HUES64 (cell line): ENCODE data around the gene TRAPPC2L.

Experiments
- H3K27ac ChIP-seq: 2 replicates; pipeline ENCODE4 v1.7.0; 2013; ENCODE audit warnings: low read depth, low read length, inconsistent platforms
- H3K27me3 ChIP-seq: 2 replicates; pipeline ENCODE4 v1.6.1; 2013; ENCODE audit warnings: mild to moderate bottlenecking, low read length; ENCODE audit not compliant: insufficient read depth
- H3K36me3 ChIP-seq: 2 replicates; pipeline ENCODE4 v1.6.1; 2013; ENCODE audit warnings: mild to moderate bottlenecking, low read length; ENCODE audit not compliant: insufficient read depth
- H3K4me1 ChIP-seq: 2 replicates; pipeline ENCODE4 v1.6.1; 2013; ENCODE audit warnings: mild to moderate bottlenecking, low read length, moderate library complexity; ENCODE audit not compliant: insufficient read depth
- H3K4me3 ChIP-seq: 2 replicates; pipeline ENCODE4 v1.5.1; 2013; ENCODE audit warnings: mild to moderate bottlenecking, low read length, moderate library complexity
- H3K9ac ChIP-seq: 2 replicates; pipeline ENCODE4 v1.6.1; 2013; ENCODE audit warnings: mild to moderate bottlenecking, low read depth, low read length
- H3K9me3 ChIP-seq: 2 replicates; pipeline ENCODE4 v1.6.1; 2013; ENCODE audit warnings: low read depth, low read length; ENCODE audit not compliant: insufficient read depth
- WGBS: fragments of 150-250, 120-280 bp; methylation state at CpG from one replicate; pipeline ENCODE4 v1.1.7; 2013; ENCODE audit warnings: missing lambda C conversion rate; 5-methylcytosine and 5-hydroxymethylcytosine counted together

Gene TRAPPC2L

GRCh38 chr16:88900662-88901052 lies 43.7 kb downstream of the TRAPPC2L start:
- Histone ChIP-seq H3K4me3 (no peak overlapping the region), H3K9me3 (no peaks in the 10 kb centered on the region), H3K27me3 (no peaks in the 10 kb centered on the region), H3K4me1 (no peaks in the 10 kb centered on the region), H3K9ac (no peak overlapping the region), H3K27ac (no peak overlapping the region), H3K36me3 (no peaks in the 10 kb centered on the region)
- 93% methylated on average over 12 of the region's 12 CpGs for WGBS

DNA sequence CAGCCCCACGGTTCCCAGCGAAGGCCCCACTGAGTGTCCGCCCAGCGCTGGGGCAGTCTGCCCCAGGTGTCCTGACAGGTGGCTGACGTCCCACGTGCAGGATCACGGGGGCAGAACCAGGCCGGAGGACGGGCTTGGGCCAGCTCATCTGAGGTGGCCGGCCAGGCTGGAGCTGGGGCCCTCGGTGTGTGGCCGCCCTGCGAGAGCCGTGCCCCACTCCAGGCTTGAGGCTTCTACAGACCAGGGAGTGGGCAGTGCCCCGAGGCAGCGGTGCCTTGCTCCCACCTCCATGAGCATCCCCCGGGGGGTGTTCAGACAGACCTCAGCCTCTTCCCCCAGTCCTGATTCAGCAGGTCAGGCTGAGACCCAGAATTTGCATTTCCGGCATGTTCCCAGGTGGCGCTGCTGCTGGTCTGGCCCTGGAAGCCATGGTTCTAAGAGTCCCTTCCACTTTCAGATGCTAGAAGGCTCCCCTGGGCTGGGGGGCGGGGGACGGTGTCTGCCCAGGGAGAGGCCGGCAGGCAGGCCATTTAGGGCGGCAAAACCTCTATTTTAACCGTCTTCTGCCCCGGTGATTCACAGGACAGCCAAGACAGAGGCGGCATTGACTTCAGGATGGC lies 44.9 kb downstream of the TRAPPC2L start:
- Histone ChIP-seq H3K27ac (no peak overlapping the region), H3K36me3 (no peaks in the 10 kb centered on the region), H3K4me3 (no peak overlapping the region), H3K9ac (no peak overlapping the region), H3K9me3 (no peaks in the 10 kb centered on the region), H3K27me3 (no peaks in the 10 kb centered on the region), H3K4me1 (no peaks in the 10 kb centered on the region)
- WGBS = 72% methylated on average over 26 of the region's 26 CpGs

DNA sequence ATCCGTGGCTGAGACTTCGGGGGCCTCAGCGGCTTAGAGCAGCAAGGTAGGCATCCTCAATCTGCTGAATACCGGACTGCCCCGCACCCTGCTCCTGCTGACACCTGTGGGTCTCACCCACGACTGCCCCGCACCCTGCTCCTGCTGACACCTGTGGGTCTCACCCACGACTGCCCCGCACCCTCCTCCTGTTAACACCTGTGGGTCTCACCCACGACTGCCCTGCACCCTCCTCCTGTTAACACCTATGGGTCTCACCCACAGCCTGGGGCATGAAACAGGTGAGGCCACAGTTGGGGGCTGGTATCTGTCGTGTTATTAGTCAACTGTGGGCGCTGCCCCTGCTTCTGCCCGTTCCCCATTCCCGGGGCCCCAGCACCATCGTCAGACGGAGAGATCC lies 45.8 kb downstream of the TRAPPC2L start:
- H3K27ac ChIP-seq = no peak overlapping the region
- no peaks in the 10 kb centered on the region for H3K9me3 ChIP-seq
- H3K9ac ChIP-seq = no peak overlapping the region
- 94% methylated on average over 16 of the region's 16 CpGs for WGBS
- H3K27me3 ChIP-seq = no peaks in the 10 kb centered on the region
- H3K4me1 ChIP-seq = no peaks in the 10 kb centered on the region
- H3K4me3 ChIP-seq = no peak overlapping the region
- no peaks in the 10 kb centered on the region for H3K36me3 ChIP-seq

- WGBS = 85% methylated on average over 14 of the region's 14 CpGs
- H3K4me1 ChIP-seq = no peaks in the 10 kb centered on the region
- H3K4me3 ChIP-seq = no peak overlapping the region
- no peak overlapping the region for H3K9ac ChIP-seq
- H3K27ac ChIP-seq = no peak overlapping the region
- no peaks in the 10 kb centered on the region for H3K9me3 ChIP-seq
- no peaks in the 10 kb centered on the region for H3K27me3 ChIP-seq
- no peaks in the 10 kb centered on the region for H3K36me3 ChIP-seq
Measured at GRCh38 chr16:88903267-88903666, 46.3 kb downstream of the TRAPPC2L start.

DNA sequence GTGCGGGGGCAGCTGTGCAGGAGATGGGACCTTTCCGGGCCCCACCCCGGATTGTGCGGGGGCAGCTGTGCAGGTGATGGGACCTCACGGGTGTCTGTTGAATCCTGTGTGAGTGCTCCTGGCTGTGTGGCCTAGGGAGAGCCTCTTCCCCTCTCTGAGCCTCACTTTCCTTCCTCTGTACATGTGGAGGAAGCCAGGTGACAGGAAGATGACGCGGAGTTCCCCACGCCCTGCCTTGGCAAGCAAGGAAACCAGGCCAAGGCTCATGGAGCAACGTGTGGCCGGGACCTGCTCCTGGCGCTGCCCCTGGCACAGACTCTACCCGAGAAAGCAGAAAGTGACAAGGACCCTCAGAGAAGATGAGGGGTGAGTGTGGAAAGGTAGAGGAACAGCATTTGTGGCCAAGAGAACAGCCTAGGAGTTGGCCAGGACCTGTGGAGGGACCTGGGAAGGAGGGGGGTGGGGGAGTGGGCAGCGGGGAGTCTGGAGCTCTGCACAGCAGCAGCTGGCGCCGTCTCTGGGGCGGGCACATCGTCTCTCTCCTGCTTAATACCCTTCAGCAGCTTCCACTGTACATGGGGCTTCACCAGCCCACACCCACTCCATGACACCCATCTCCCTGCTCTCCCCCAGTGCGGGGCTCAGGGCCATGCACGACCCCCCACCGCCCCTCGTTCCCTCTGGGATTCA lies 47.9 kb downstream of the TRAPPC2L start:
- Histone ChIP-seq H3K9ac (no peak overlapping the region), H3K27ac (no peak overlapping the region), H3K4me1 (no peaks in the 10 kb centered on the region), H3K36me3 (no peaks in the 10 kb centered on the region), H3K27me3 (no peaks in the 10 kb centered on the region), H3K9me3 (no peaks in the 10 kb centered on the region), H3K4me3 (no peak overlapping the region)
- WGBS = 92% methylated on average over 21 of the region's 21 CpGs

- WGBS = 49% methylated on average over 8 of the region's 13 CpGs
- Histone ChIP-seq H3K4me3 (no peak overlapping the region), H3K4me1 (no peaks in the 10 kb centered on the region), H3K9ac (no peak overlapping the region), H3K27ac (no peak overlapping the region), H3K9me3 (no peaks in the 10 kb centered on the region), H3K27me3 (no peaks in the 10 kb centered on the region), H3K36me3 (no peaks in the 10 kb centered on the region)
Measured at GRCh38 chr16:88905563-88905962, 48.6 kb downstream of the TRAPPC2L start.

- Histone ChIP-seq H3K27ac (no peak overlapping the region), H3K9me3 (no peaks in the 10 kb centered on the region), H3K36me3 (no peaks in the 10 kb centered on the region), H3K9ac (no peak overlapping the region), H3K4me1 (no peaks in the 10 kb centered on the region), H3K27me3 (no peaks in the 10 kb centered on the region), H3K4me3 (no peak overlapping the region)
- 87% methylated on average over 16 of the region's 16 CpGs for WGBS
Measured at GRCh38 chr16:88906020-88906419, 49.1 kb downstream of the TRAPPC2L start.

- Histone ChIP-seq H3K36me3 (no peaks in the 10 kb centered on the region), H3K27ac (no peak overlapping the region), H3K4me3 (no peak overlapping the region), H3K9ac (no peak overlapping the region), H3K27me3 (no peaks in the 10 kb centered on the region), H3K9me3 (no peaks in the 10 kb centered on the region), H3K4me1 (no peaks in the 10 kb centered on the region)
- WGBS = 90% methylated on average over 22 of the region's 22 CpGs
Measured at GRCh38 chr16:88906535-88907105, 49.7 kb downstream of the TRAPPC2L start.

GRCh38 chr16:88907768-88908167 lies 50.8 kb downstream of the TRAPPC2L start:
- Histone ChIP-seq H3K4me1 (no peaks in the 10 kb centered on the region), H3K9ac (no peak overlapping the region; the same call in 1 of the 2 replicates), H3K36me3 (no peaks in the 10 kb centered on the region), H3K27ac (no peak overlapping the region), H3K4me3 (no peak overlapping the region), H3K9me3 (no peaks in the 10 kb centered on the region), H3K27me3 (no peaks in the 10 kb centered on the region)
- WGBS = 79% methylated on average over 4 of the region's 4 CpGs

GRCh38 chr16:88908307-88908706 lies 51.4 kb downstream of the TRAPPC2L start:
- Histone ChIP-seq H3K4me3 (no peak overlapping the region), H3K36me3 (no peaks in the 10 kb centered on the region), H3K27ac (no peak overlapping the region), H3K4me1 (no peaks in the 10 kb centered on the region), H3K9ac (no peak overlapping the region), H3K27me3 (no peaks in the 10 kb centered on the region), H3K9me3 (no peaks in the 10 kb centered on the region)
- WGBS = 87% methylated on average over 17 of the region's 17 CpGs

DNA sequence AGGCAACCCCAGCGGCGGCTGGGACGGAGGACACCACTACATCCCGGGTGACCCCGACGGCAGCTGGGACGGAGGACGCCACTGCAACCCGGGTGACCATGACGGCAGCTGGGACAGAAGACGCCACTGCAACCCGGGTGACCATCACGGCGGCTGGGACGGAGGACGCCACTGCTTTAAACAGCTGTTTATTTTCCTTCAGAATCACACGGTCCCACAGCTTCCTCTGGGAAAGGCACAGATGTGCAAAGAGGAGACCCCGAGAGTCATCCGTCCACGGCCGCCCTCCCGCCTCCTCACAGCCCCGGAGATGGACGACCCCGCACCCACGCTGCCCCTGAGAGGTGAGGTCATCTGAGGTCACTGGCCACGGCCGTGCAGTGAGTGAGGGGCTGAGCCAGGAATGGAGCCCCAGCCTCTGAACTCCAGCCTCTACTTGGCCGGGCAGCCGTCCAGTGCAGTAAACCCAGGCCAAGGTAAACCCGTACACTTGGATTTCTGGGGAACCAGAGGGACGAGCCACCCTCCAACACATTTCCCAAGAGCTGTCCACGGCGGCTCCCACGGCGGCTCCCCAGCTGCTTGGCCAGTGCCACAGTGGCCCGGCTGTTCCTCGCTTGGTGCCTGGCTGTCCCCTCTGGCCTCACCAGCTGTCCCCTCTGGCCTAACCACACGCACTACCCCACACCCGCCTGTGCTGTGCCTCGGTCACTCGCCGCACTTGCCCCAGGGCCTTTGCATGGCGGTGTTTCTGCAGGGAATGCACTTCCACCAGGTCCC lies 52.7 kb downstream of the TRAPPC2L start:
- Histone ChIP-seq H3K4me1 (no peaks in the 10 kb centered on the region), H3K36me3 (no peaks in the 10 kb centered on the region), H3K9ac (no peak overlapping the region), H3K9me3 (no peaks in the 10 kb centered on the region), H3K27ac (no peak overlapping the region), H3K27me3 (no peaks in the 10 kb centered on the region), H3K4me3 (no peak overlapping the region)
- 89% methylated on average over 44 of the region's 44 CpGs for whole genome bisulfite sequencing
